ENCODE measurements around the gene TAS1R3.
A peak's percentile ranks its signal among the peaks of the same experiment; 100 is the strongest.

TAS1R3 gene

DNA sequence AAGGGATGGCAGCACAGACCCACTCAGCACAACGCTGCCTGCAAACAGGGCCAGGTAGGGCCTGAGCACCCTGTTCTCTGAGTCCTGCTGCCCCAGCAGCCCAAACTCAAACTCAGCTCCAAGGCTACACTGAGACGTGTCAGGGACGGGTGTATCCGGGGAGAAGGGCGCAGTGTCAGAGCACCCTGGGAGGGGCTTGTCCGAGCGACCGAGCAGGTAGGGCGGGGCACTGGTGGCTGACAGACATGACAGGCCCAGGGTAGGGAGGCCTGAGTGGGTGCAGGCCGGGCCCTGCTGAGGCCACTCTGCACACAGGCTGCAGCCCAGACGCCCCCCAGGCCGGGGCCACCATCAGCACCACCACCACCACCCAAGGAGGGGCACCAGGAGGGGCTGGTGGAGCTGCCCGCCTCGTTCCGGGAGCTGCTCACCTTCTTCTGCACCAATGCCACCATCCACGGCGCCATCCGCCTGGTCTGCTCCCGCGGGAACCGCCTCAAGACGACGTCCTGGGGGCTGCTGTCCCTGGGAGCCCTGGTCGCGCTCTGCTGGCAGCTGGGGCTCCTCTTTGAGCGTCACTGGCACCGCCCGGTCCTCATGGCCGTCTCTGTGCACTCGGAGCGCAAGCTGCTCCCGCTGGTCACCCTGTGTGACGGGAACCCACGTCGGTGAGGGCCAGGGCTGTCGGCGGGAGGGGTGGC lies 45.3 kb upstream of the TAS1R3 start:
- TF ChIP-seq, protein P1, sequence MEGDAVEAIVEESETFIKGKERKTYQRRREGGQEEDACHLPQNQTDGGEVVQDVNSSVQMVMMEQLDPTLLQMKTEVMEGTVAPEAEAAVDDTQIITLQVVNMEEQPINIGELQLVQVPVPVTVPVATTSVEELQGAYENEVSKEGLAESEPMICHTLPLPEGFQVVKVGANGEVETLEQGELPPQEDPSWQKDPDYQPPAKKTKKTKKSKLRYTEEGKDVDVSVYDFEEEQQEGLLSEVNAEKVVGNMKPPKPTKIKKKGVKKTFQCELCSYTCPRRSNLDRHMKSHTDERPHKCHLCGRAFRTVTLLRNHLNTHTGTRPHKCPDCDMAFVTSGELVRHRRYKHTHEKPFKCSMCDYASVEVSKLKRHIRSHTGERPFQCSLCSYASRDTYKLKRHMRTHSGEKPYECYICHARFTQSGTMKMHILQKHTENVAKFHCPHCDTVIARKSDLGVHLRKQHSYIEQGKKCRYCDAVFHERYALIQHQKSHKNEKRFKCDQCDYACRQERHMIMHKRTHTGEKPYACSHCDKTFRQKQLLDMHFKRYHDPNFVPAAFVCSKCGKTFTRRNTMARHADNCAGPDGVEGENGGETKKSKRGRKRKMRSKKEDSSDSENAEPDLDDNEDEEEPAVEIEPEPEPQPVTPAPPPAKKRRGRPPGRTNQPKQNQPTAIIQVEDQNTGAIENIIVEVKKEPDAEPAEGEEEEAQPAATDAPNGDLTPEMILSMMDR (IDR thresholded peaks at IDR 0.05; ENCODE audit: insufficient read depth, missing control alignments) = no peak
- DNase-seq (ENCODE audit: insufficient read length, low spot score) = no peak
- FAIRE-seq = no peak

DNA sequence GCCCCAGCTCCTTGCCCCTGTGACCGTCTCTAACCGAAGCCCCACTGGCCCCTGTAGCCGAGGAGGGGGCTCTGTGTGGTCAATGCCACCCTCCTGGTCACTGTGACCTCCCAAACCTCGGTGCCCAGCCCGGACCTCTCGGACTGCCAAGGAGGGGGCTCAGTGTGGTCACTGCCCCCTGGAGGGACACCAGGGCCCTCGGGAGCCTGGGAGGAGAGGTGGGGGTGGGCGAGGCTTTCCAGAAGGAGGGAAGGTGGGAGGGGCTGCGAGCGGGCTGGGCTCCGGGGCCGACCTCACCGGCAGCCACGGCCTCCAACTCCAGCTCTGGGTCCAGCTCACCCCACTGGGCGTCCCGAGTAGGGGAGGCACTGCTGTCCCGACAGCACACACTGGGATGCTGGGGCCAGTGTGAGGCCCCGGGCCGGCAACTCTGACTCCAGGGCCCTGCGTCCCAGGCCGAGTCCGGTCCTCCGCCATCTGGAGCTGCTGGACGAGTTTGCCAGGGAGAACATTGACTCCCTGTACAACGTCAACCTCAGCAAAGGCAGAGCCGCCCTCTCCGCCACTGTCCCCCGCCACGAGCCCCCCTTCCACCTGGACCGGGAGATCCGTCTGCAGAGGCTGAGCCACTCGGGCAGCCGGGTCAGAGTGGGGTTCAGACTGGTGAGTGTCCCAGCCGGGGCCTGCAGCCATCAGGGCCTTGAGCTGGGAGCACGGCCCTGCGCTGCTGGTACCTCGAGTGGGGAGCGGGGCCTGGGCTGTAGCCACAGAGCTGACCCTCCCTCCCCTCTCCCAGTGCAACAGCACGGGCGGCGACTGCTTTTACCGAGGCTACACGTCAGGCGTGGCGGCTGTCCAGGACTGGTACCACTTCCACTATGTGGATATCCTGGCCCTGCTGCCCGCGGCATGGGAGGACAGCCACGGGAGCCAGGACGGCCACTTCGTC lies 44.5 kb upstream of the TAS1R3 start:
- no peak for FAIRE-seq
- TF ChIP-seq, protein P1 (IDR thresholded peaks at IDR 0.05; ENCODE audit: insufficient read depth, missing control alignments) = no peak
- no peak for DNase-seq (ENCODE audit: insufficient read length, low spot score)

DNA sequence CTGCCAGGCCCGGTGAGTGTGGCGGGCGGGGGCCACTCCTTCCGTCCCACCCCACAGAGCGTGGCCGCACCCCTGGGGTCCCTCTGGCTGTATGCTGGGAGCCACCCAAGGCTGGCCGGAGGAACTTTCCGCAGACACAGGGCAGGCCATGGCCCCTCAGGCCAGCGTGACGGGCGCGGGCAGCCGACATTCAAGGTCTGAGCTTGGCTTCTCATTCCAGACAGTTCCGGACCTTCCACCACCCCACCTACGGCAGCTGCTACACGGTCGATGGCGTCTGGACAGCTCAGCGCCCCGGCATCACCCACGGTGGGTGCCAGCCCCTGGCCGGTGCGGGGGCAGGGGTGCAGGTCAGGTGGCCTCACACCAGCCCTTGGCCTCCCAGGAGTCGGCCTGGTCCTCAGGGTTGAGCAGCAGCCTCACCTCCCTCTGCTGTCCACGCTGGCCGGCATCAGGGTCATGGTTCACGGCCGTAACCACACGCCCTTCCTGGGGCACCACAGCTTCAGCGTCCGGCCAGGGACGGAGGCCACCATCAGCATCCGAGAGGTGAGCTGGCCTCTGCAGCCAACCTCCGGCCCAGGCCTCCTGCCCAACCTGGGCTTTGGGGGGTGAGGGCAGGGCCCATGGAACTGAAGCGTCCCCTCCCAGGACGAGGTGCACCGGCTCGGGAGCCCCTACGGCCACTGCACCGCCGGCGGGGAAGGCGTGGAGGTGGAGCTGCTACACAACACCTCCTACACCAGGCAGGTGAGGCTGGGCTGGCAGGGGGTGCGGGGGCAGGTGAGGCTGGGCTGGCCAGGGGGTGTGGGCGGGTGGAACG lies 43.6 kb upstream of the TAS1R3 start:
- TF ChIP-seq, protein P1 (IDR thresholded peaks at IDR 0.05; ENCODE audit: insufficient read depth, missing control alignments) = no peak
- DNase-seq (ENCODE audit: insufficient read length, low spot score) (no peak), FAIRE-seq (no peak)

DNA sequence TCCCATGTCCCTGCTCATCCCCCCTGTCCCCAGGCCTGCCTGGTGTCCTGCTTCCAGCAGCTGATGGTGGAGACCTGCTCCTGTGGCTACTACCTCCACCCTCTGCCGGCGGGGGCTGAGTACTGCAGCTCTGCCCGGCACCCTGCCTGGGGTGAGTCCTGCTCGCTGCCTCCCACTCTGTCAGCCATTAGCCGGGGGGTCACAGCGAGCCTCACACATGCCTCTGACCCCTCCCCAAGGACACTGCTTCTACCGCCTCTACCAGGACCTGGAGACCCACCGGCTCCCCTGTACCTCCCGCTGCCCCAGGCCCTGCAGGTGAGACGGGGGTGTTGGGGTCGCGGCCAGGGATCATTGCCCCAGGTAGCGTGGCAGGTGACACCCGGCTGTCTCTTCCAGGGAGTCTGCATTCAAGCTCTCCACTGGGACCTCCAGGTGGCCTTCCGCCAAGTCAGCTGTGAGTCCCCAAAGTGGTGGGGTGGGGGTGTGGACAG lies 40.8 kb upstream of the TAS1R3 start:
- FAIRE-seq (no peak), DNase-seq (ENCODE audit: insufficient read length, low spot score) (no peak)
- TF ChIP-seq, protein P1 (IDR thresholded peaks at IDR 0.05; ENCODE audit: insufficient read depth, missing control alignments) = peak; percentile 45

DNA sequence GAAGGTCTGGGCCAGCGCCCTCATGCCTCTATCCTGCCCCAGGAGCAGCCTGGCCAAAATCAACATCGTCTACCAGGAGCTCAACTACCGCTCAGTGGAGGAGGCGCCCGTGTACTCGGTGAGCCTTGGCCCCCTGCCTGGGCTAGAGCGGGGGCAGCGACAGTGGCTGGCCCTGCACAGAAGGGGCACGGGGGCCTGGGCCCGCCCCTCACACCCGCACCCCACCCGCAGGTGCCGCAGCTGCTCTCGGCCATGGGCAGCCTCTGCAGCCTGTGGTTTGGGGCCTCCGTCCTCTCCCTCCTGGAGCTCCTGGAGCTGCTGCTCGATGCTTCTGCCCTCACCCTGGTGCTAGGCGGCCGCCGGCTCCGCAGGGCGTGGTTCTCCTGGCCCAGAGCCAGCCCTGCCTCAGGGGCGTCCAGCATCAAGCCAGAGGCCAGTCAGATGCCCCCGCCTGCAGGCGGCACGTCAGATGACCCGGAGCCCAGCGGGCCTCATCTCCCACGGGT lies 40.0 kb upstream of the TAS1R3 start:
- no peak for DNase-seq (ENCODE audit: insufficient read length, low spot score)

More for the DNA sequence above, 40.0 kb upstream of the TAS1R3 start:
- TF ChIP-seq, protein P1 (IDR thresholded peaks at IDR 0.05; ENCODE audit: insufficient read depth, missing control alignments) = no peak
- FAIRE-seq = no peak

Data from D721Med (cell line).